Endothelial cell of coronary artery (primary cell): Measurements from ENCODE around the gene SYCE1. TPM values are rescaled to one million over a fixed set of nuclear protein-coding genes. Genes with fewer than 3 reads are reported as not detected.

Source experiments
- total RNA-seq: library from RNA; depleted of rRNA; stranded (reverse); fragments of >200 nt; gene quantifications from 2 replicates; pipeline ENCODE4 v1.2.3, GENCODE V29; 2014

SYCE1 gene
- total RNA-seq = 0.09 TPM in 1 of 2 replicates, not detected in the other

GRCh38 chr10:133565441-133566294, at the start of gene SYCE1:
Gene SYCE1 (minus strand): TSS chr10:133565583. CDS start chr10:133565529, 54 bp downstream.

GRCh38 chr10:133526957-133527588, 38.3 kb downstream of the SYCE1 start, which contains the start of gene CYP2E1:
Gene CYP2E1 (plus strand): TSS chr10:133527363. CDS start chr10:133527396, 33 bp downstream.

Other genes starting within 250 kb of the SYCE1 start
- gene CALY, start 228.7 kb downstream of the SYCE1 start, total RNA-seq = not detected in 2 replicates
- not detected in 2 replicates for gene PRAP1, start 218.2 kb downstream of the SYCE1 start, total RNA-seq
- 17.0 and 29.5 TPM in 2 replicates for gene FUOM, start 207.6 kb downstream of the SYCE1 start, total RNA-seq
- 52.2 and 71.7 TPM in 2 replicates for gene ECHS1, start 192.2 kb downstream of the SYCE1 start, total RNA-seq
- gene PAOX, start 186.3 kb downstream of the SYCE1 start, total RNA-seq = 6.7 and 7.0 TPM in 2 replicates
- 40.2 and 40.4 TPM in 2 replicates for gene MTG1, start 171.4 kb downstream of the SYCE1 start, total RNA-seq
- under 0.01 TPM in 2 replicates for gene SPRN, start 141.0 kb downstream of the SYCE1 start, total RNA-seq
- 0.54 and 1.3 TPM in 2 replicates for gene SCART1, start 111.6 kb downstream of the SYCE1 start, total RNA-seq
- gene CYP2E1, start 38.2 kb downstream of the SYCE1 start, total RNA-seq = 0.47 TPM in 1 of 2 replicates, not detected in the other
- not detected in 2 replicates for gene FRG2B, start 61.2 kb upstream of the SYCE1 start, total RNA-seq